Tibial nerve (tissue), 3 donors: ENCODE results near the gene KANSL3.

Experiments
- CTCF ChIP-seq, 5 experiments: fragments of 200-600 bp in 3 of 5; fragments of 450-650 bp in 2 of 5; sonication (generic) in 3 of 5; IDR thresholded peaks; one replicate each; pipeline ENCODE4 v1.5.1; 2016 to 2019; ENCODE audit warnings: antibody characterized with exemption in 5 of 5, mild to moderate bottlenecking in 3 of 5, moderate library complexity in 2 of 5
- POLR2A ChIP-seq, 2 donors: fragments of 450-650 bp; IDR thresholded peaks; one replicate each; pipeline ENCODE4 v1.6.1; 2017; ENCODE audit warnings: antibody characterized with exemption in 2 of 2, mild to moderate bottlenecking in 2 of 2, moderate library complexity in 2 of 2

- TF ChIP-seq POLR2A (IDR thresholded peaks at IDR 0.05) (no peak), CTCF (IDR thresholded peaks at IDR 0.05) (no peak)
These were observed 6.2 kb downstream of the KANSL3 start for GRCh38 chr2:96631804-96632435.
